ENCODE measurements around the gene TTC32. TPM values are rescaled to one million over a fixed set of nuclear protein-coding genes. Genes with fewer than 3 reads are reported as not detected.
A peak's percentile ranks its signal among the peaks of the same experiment; 100 is the strongest.

TTC32 gene
- total RNA-seq, 4 donors from 2014 or later, result 11.5 to 18.6 (median 14.1) TPM

DNA sequence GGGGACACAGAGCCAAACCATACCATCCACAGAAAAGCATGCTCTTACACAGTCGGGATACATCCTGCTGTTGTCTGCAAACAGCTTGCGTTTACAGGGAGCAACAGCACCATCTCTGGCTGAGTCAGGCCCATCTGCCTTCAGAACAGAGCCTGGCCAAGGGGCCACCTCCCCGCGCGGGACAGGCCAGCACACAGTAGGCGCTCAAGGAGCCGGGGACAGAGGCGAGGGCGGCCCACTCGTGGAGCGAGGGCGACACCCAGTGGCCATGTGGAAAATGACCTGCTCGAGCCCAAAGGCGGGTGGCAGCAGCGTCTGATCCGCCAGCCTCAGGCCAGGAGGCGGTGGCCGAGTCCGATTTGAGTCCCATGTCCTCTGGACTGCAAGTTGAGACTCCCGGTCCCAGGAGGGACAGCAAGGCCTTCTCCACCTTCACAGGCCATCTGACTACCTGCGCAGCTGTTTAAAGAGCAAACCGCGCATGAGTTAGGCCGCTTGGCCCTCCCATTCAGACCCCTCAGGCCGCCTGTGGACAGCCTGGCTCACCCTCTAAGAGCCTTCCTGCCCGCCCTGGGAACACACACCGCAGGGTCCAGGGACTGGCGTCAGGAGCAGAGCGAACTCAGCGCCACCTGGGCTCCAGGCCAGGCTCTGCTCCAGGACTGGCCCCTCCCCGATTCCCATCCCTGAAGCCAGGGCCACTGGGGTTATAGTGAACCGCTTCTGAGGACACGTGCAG is 38.3 kb downstream of the TTC32 start:
- TF ChIP-seq POLR2A (IDR thresholded peaks at IDR 0.05), result no peak
- TF ChIP-seq, protein P1, sequence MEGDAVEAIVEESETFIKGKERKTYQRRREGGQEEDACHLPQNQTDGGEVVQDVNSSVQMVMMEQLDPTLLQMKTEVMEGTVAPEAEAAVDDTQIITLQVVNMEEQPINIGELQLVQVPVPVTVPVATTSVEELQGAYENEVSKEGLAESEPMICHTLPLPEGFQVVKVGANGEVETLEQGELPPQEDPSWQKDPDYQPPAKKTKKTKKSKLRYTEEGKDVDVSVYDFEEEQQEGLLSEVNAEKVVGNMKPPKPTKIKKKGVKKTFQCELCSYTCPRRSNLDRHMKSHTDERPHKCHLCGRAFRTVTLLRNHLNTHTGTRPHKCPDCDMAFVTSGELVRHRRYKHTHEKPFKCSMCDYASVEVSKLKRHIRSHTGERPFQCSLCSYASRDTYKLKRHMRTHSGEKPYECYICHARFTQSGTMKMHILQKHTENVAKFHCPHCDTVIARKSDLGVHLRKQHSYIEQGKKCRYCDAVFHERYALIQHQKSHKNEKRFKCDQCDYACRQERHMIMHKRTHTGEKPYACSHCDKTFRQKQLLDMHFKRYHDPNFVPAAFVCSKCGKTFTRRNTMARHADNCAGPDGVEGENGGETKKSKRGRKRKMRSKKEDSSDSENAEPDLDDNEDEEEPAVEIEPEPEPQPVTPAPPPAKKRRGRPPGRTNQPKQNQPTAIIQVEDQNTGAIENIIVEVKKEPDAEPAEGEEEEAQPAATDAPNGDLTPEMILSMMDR (IDR thresholded peaks at IDR 0.05), result peak in 2 of 3 donors; percentile 75 to 90
- peak; percentile 53 to 95 for DNase-seq (ENCODE audit: low spot score in 2 of 2)
- no peak overlapping the region for H3K4me3 ChIP-seq (ENCODE audit: low read depth, poor library complexity, severe bottlenecking)
- 21 to 30% methylated on average over 25 to 32 of the region's 33 CpGs for WGBS, 2 donors
- intact Hi-C loops (cut with DNase I; ENCODE audit: low total_unique reads), result loop anchor here (5.0 kb wide), 1 partner anchor 1341 kb away; no protein-coding TSS in a partner anchor

DNA sequence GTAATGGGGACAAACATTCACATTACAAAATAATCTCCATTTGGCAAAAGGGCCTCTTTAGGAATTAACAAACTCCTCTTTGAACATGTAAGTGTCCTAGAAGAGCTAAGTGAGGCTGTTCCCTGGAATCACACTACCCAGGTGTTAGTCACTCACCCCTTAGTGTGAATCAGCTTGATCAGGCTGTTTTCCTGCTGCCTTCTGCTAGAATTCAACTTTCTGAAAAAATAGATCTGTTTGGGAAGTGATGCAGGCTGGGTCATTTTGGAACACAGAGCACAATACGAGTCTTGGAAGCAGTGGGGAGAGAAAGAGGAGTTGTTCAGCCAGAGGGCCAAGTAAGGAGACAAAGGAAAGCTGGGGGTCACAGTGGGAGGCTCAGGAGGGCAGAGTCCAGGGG is 40.0 kb downstream of the TTC32 start:
- no peak for DNase-seq (ENCODE audit: low spot score in 2 of 2)
- intact Hi-C loops (cut with DNase I; ENCODE audit: low total_unique reads), result loop anchor here (5.0 kb wide), 1 partner anchor 1340 kb away; no protein-coding TSS in a partner anchor
- 38 to 45% methylated on average over 1 of the region's 1 CpG for WGBS, 2 donors
- no peak overlapping the region for H3K4me3 ChIP-seq (ENCODE audit: low read depth, poor library complexity, severe bottlenecking)
- no peak for TF ChIP-seq POLR2A (IDR thresholded peaks at IDR 0.05)
- TF ChIP-seq, protein P1 (IDR thresholded peaks at IDR 0.05), result no peak

DNA sequence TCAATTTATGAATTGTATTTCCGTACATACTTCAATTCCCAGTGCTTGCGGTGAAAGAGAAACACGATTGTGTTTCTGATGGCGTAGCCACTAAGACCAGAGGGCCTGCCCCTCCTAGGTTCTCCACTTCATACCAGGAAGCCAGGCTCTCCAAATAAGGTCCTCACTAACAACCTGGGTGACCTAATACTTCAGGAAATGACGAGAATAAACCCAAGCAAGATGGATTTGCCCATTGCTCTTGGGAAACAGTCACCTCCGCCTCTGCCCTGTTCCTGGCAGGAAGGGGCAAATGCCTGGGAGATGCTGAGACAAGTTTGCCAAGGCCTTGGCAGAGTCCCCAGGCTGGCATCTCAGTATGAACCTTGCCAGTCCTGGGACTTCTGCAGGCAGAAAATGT is 41.8 kb downstream of the TTC32 start:
- intact Hi-C loops (cut with DNase I; ENCODE audit: low total_unique reads), result loop anchor here (5.0 kb wide), 1 partner anchor 1338 kb away; no protein-coding TSS in a partner anchor
- TF ChIP-seq, protein P1 (IDR thresholded peaks at IDR 0.05), result no peak
- no peak for TF ChIP-seq POLR2A (IDR thresholded peaks at IDR 0.05)
- peak in 1 of 2 donors; percentile 42 for DNase-seq (ENCODE audit: low spot score in 2 of 2)

DNA sequence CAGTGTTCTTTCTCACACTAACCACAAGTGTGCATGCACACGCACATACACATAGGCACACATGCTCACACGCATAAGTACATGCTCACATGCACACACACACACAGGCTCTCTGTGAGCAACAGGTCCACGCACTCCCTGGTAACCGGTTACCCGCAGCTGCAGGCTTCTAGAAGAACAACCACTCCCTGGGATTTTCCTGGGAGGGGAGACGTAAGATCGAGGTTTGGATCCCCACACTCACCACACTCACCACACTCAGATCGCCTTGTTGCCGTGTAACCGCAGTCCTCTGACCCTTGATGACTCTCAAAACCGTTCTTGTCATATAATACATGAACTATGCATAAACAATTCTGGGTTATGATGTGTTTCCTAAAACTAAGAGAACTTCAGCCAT is 42.2 kb downstream of the TTC32 start:
- H3K4me3 ChIP-seq (ENCODE audit: low read depth, poor library complexity, severe bottlenecking), result no peak overlapping the region
- intact Hi-C loops (cut with DNase I; ENCODE audit: low total_unique reads), result loop anchor here (10.0 kb wide), 1 partner anchor 1115 kb away; no protein-coding TSS in a partner anchor
- 80 to 81% methylated on average over 11 of the region's 11 CpGs for WGBS, 2 donors
- TF ChIP-seq, protein P1 (IDR thresholded peaks at IDR 0.05), result no peak
- no peak for DNase-seq (ENCODE audit: low spot score in 2 of 2)

More for the DNA sequence above, 41.8 kb downstream of the TTC32 start:
- H3K4me3 ChIP-seq (ENCODE audit: low read depth, poor library complexity, severe bottlenecking), result no peak overlapping the region
- WGBS, 2 donors, result 52 to 67% methylated on average over 6 of the region's 6 CpGs

DNA sequence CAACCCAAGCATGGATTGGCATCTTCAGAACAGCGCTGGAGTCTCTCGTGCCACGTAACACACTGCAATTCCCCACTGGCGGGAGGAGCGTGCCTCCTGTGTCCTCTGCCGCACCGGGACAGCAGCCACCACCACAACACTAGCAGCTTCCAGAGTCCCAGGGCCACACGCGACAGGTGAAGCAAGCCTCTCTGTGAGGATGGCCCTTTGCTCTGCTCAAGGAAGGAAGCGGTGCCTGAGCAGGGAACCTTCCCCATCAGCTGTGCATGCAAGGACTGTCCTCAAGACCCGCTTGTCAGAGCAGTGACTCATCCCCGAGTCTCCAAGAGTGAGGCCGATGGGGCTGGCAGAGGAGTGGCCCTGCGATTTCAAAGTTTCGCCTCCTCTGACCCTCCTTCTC is 44.0 kb downstream of the TTC32 start:
- TF ChIP-seq, protein P1 (IDR thresholded peaks at IDR 0.05), result no peak
- TF ChIP-seq POLR2A (IDR thresholded peaks at IDR 0.05), result no peak
- H3K4me3 ChIP-seq (ENCODE audit: low read depth, poor library complexity, severe bottlenecking), result no peak overlapping the region
- intact Hi-C loops (cut with DNase I; ENCODE audit: low total_unique reads), result loop anchor here (10.0 kb wide), 1 partner anchor 1113 kb away; no protein-coding TSS in a partner anchor
- DNase-seq (ENCODE audit: low spot score in 2 of 2), result no peak
- 87% methylated on average over 15 of the region's 15 CpGs for WGBS, 2 donors

All from lower leg skin (tissue), 4 donors.